RWPE2 (cell line): ENCODE data around the gene CEP112.

Source experiments
- ATAC-seq: fragments of 200-7000 bp; cut with Tn5 transposase; 3 replicates; pipeline ENCODE4 v1.9.1; 2021; ENCODE audit warnings: low read depth
- DNase-seq: peaks from one replicate; pipeline ENCODE4 v3.0.0-alpha.2; 2020; ENCODE audit warnings: low spot score
- H3K27ac ChIP-seq: fragments of 450-650 bp; 2 replicates; pipeline ENCODE4 v1.5.1; 2017; ENCODE audit warnings: mild to moderate bottlenecking; ENCODE audit not compliant: poor library complexity, severe bottlenecking
- H3K27me3 ChIP-seq: fragments of 250-450 bp; sonication (Bioruptor Pico); 2 replicates; pipeline ENCODE4 v1.5.1; 2021; ENCODE audit warnings: mild to moderate bottlenecking, moderate library complexity; ENCODE audit not compliant: insufficient read depth, poor library complexity, severe bottlenecking
- H3K36me3 ChIP-seq: fragments of 250-450 bp; sonication (Bioruptor Pico); 2 replicates; pipeline ENCODE4 v1.5.1; 2020; ENCODE audit warnings: low read depth, mild to moderate bottlenecking, moderate library complexity
- H3K4me1 ChIP-seq: fragments of 250-450 bp; sonication (Bioruptor Pico); 2 replicates; pipeline ENCODE4 v1.5.1; 2021; ENCODE audit warnings: mild to moderate bottlenecking, moderate library complexity; ENCODE audit not compliant: insufficient read depth, poor library complexity, severe bottlenecking
- H3K4me3 ChIP-seq: fragments of 250-450 bp; sonication (Bioruptor Pico); 2 replicates; pipeline ENCODE4 v1.5.1; 2021; ENCODE audit warnings: mild to moderate bottlenecking, moderate library complexity; ENCODE audit not compliant: severe bottlenecking
- H3K9me3 ChIP-seq: fragments of 250-450 bp; sonication (Bioruptor Pico); 2 replicates; pipeline ENCODE4 v1.5.1; 2021; ENCODE audit warnings: mild to moderate bottlenecking, moderate library complexity; ENCODE audit not compliant: severe bottlenecking
- CTCF ChIP-seq: fragments of 450-650 bp; IDR thresholded peaks from one replicate; pipeline ENCODE4 v1.5.1; 2017; ENCODE audit warnings: mild to moderate bottlenecking, moderate library complexity; ENCODE audit not compliant: poor library complexity, severe bottlenecking

Gene CEP112

DNA sequence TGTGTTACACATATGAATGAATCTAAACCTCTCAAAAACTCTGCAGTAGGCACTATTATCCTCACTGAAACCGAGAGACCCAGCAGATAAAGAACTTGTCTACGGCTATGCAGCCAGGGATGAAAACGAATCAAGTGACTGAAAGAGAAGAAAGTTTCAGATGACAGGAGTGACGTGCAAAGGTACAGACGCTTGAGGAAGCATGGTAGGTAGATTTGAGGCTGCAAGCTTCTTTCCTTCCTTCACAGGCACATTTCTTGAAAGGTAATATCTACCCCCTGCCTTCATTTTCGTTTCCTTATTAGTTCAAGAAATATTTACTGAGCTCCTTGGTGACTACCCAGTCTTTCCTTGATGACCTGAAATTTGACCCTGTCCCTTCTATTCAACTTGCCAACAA is 418.9 kb downstream of the CEP112 start:
- TF ChIP-seq CTCF = no peak
- no peaks in the 10 kb centered on the region for H3K9me3 ChIP-seq
- no peak for ATAC-seq
- peaks cover 6% of the 10 kb centered on the region for H3K27me3 ChIP-seq
- DNase-seq = no peak
- H3K4me3 ChIP-seq = no peak overlapping the region
- H3K27ac ChIP-seq = no peak overlapping the region
- no peaks in the 10 kb centered on the region for H3K4me1 ChIP-seq
- H3K36me3 ChIP-seq = no peaks in the 10 kb centered on the region

DNA sequence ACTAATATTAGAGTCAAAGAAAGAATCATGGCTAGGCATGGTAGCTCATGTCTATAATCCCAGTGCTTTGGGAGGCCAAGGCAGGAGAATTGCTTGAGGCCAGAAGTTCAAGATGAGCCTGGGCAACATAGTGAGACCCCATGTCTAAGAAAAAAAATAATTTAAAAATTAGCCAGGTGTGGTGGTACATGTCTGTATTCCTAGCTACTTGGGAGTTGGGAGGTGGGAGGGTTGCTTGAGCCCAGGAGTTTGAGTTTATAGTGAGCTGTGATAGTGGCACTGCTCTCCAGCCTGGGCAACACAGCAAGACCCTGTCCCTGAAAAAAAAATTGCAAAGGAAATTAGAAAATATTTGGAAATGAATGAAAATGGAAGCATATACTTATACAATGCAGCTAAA is 420.2 kb downstream of the CEP112 start:
- H3K27me3 ChIP-seq = peaks cover 15% of the 10 kb centered on the region
- H3K4me3 ChIP-seq = no peak overlapping the region
- no peak for TF ChIP-seq CTCF
- ATAC-seq (no peak), DNase-seq (no peak)
- H3K9me3 ChIP-seq = no peaks in the 10 kb centered on the region
- no peaks in the 10 kb centered on the region for H3K4me1 ChIP-seq
- H3K36me3 ChIP-seq = no peaks in the 10 kb centered on the region
- no peak overlapping the region for H3K27ac ChIP-seq

DNA sequence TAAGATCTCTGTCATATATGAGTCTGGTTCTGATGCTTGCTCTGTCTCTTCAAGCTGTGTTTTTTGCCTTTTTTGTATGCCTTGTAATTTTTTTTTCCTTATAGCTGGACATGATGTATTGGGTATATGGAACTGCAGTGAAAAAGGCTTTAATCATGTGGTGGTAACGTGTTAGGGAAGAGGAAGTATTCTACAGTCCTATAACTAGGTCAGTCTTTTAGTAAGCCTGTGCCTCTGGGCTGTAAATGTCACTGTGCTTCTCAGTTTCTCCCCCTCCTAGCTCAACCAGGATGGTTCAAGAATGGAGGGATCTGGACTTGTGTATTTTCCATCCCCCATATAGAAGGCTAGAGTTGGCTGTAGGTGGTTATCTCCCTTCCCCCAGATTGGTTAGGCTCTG is 428.1 kb downstream of the CEP112 start:
- ATAC-seq = no peak
- TF ChIP-seq CTCF = no peak
- Histone ChIP-seq H3K9me3 (no peaks in the 10 kb centered on the region), H3K27ac (no peak overlapping the region), H3K4me1 (no peaks in the 10 kb centered on the region), H3K4me3 (no peak overlapping the region), H3K36me3 (no peaks in the 10 kb centered on the region), H3K27me3 (peaks cover 20% of the 10 kb centered on the region)
- DNase-seq = no peak

- H3K4me1 ChIP-seq = no peaks in the 10 kb centered on the region
- no peak for DNase-seq
- H3K4me3 ChIP-seq = no peak overlapping the region
- no peak for ATAC-seq
- peaks cover 14% of the 10 kb centered on the region for H3K27me3 ChIP-seq
- TF ChIP-seq CTCF = no peak
- H3K27ac ChIP-seq = no peak overlapping the region
- H3K9me3 ChIP-seq = no peaks in the 10 kb centered on the region
- no peaks in the 10 kb centered on the region for H3K36me3 ChIP-seq
These were observed 429.0 kb downstream of the CEP112 start for GRCh38 chr17:65762973-65763372.

- TF ChIP-seq CTCF = no peak
- no peak overlapping the region for H3K4me3 ChIP-seq
- H3K4me1 ChIP-seq = no peaks in the 10 kb centered on the region
- no peaks in the 10 kb centered on the region for H3K36me3 ChIP-seq
- no peak for DNase-seq
- H3K27me3 ChIP-seq = peaks cover 5% of the 10 kb centered on the region
- no peak overlapping the region for H3K27ac ChIP-seq
- no peaks in the 10 kb centered on the region for H3K9me3 ChIP-seq
- no peak for ATAC-seq
These were observed 432.4 kb downstream of the CEP112 start for GRCh38 chr17:65759532-65759931.
